ENCODE data around the gene LINGO3.

Gene LINGO3

DNA sequence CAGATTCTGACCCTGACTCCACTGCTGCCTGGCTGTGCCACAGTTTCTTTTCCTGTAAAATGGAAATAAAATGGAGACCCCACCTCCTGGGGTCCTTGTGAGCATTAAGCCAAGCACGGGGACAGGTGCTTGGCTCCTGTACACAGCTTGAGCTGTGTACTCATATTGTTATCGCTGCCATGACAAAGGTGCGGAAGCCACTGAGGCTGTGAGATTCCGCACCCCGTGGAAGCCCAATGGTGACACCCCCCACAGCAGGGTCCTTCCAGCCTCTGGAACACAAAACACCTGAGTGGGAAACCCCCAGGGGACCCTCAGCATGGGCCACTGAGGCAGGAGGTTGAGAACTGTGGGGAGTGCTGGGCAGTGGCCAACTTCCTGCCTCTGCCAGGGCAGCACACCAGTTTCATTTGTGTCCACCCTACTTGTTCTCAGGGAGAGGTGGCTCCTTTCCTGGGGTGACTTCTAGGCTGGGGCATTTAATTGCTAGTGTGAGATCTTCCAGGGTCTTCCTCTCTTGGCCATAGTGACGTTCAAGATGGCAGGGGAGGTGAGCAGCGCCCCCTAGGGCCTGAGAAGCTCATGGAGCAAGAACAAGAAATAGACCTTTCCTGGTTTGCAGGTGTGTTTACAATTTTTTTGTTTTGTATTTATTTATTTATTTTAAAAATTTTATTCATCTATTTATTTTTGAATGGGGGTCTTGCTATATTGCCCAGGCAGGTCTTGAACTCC, 46.3 kb downstream of the LINGO3 start:
- DNase-seq, result no peak
- H3K36me3 Mint-ChIP-seq (ENCODE audit: low read depth), result no peaks in the 10 kb centered on the region
- no peak overlapping the region for H3K27ac Mint-ChIP-seq
- TF ChIP-seq, protein P1, sequence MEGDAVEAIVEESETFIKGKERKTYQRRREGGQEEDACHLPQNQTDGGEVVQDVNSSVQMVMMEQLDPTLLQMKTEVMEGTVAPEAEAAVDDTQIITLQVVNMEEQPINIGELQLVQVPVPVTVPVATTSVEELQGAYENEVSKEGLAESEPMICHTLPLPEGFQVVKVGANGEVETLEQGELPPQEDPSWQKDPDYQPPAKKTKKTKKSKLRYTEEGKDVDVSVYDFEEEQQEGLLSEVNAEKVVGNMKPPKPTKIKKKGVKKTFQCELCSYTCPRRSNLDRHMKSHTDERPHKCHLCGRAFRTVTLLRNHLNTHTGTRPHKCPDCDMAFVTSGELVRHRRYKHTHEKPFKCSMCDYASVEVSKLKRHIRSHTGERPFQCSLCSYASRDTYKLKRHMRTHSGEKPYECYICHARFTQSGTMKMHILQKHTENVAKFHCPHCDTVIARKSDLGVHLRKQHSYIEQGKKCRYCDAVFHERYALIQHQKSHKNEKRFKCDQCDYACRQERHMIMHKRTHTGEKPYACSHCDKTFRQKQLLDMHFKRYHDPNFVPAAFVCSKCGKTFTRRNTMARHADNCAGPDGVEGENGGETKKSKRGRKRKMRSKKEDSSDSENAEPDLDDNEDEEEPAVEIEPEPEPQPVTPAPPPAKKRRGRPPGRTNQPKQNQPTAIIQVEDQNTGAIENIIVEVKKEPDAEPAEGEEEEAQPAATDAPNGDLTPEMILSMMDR (IDR thresholded peaks at IDR 0.05), result peak; percentile 41
- H3K27me3 Mint-ChIP-seq (ENCODE audit: low read depth, poor library complexity), result peaks cover 12% of the 10 kb centered on the region
- no peaks in the 10 kb centered on the region for H3K9me3 Mint-ChIP-seq
- H3K4me1 Mint-ChIP-seq, result peaks cover 4% of the 10 kb centered on the region
- no peak overlapping the region for H3K4me3 Mint-ChIP-seq

DNA sequence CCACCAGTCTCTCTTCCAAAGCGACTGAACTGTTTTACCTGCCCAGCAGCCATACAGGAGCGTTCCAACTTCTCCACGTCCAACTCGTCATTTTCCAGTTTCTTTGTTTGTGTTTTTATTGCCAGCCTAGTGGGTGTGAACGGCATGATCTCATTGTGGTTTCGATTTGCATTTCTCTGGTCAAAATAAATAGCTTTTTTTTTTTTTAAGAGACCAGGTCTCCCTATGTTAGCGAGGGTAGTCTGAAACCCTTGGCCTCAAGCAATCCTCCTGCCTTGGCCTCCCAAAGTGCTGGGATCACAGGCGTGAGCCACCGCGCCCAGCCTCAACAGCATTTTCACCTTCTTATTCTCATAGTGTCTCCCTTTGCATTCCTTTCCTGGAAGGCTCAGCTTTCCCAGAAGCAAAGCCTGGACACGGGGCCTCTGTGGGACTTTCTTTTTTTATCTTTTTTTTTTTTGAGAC, 47.6 kb downstream of the LINGO3 start:
- Mint-ChIP-seq H3K4me1 (no peaks in the 10 kb centered on the region), H3K27ac (no peak overlapping the region), H3K36me3 (ENCODE audit: low read depth) (no peaks in the 10 kb centered on the region), H3K4me3 (no peak overlapping the region), H3K9me3 (no peaks in the 10 kb centered on the region), H3K27me3 (ENCODE audit: low read depth, poor library complexity) (peaks cover 6% of the 10 kb centered on the region)
- TF ChIP-seq, protein P1 (IDR thresholded peaks at IDR 0.05), result no peak
- no peak for DNase-seq

DNA sequence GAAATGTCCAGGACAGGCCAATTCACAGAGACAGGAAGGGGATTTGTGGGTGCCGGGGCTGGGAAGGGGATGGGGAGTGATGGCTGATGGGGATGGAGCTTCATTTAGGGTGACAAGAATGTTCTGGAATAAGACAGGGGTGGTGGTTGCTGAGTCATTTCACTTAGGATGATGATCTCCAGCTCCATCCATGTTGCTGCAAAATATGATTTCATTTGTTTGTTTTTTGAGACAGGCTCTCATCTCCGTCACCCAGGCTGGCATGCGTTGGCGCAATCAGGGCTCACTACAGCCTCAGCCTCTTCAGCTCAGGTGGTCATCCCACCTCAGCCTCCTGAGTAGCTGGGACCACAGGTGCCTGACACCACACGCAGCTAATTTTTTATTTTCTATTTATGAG, 48.6 kb downstream of the LINGO3 start:
- no peak for DNase-seq
- TF ChIP-seq, protein P1 (IDR thresholded peaks at IDR 0.05), result no peak
- Mint-ChIP-seq H3K4me3 (no peak overlapping the region), H3K27me3 (ENCODE audit: low read depth, poor library complexity) (peaks cover 10% of the 10 kb centered on the region), H3K27ac (no peak overlapping the region), H3K4me1 (no peaks in the 10 kb centered on the region), H3K36me3 (ENCODE audit: low read depth) (no peaks in the 10 kb centered on the region), H3K9me3 (no peaks in the 10 kb centered on the region)

Measured in nephron progenitor cell (in vitro differentiated cells).